Stomach (tissue), 9 donors: ENCODE results near the gene SMIM21. TPM values are rescaled to one million over a fixed set of nuclear protein-coding genes. Genes with fewer than 3 reads are reported as not detected.

ENCODE experiments used
- DNase-seq, 2 donors: peaks; one replicate each; pipeline versions ENCODE4 v3.0.0 to v3.0.0-alpha.2; 2013 to 2019
- H3K27ac ChIP-seq, 5 donors: fragments of 200-600 bp in 4 of 5; sonication (generic) in 4 of 5; one replicate each; pipeline ENCODE4 v1.5.1; 2013 to 2019; ENCODE audit warnings: mild to moderate bottlenecking in 1 of 5, moderate library complexity in 1 of 5
- H3K27me3 ChIP-seq, 3 donors: fragments of 200-600 bp; sonication (generic); one replicate each; pipeline ENCODE4 v1.5.1; 2017 to 2019; ENCODE audit warnings: mixed run types in 1 of 3
- H3K36me3 ChIP-seq, 4 donors: fragments of 200-600 bp; sonication (generic); 1 replicate in 3 of 4; 2 replicates in 1 of 4; pipeline ENCODE4 v1.5.1; 2016 to 2019
- H3K4me1 ChIP-seq, 4 donors: fragments of 200-600 bp; sonication (generic); one replicate each; pipeline ENCODE4 v1.5.1; 2016 to 2019
- H3K4me3 ChIP-seq, 4 donors: fragments of 200-600 bp; sonication (generic) in 3 of 4; one replicate each; pipeline ENCODE4 v1.5.1; 2016 to 2019; ENCODE audit warnings: mild to moderate bottlenecking in 1 of 4
- H3K9me3 ChIP-seq, 4 donors: fragments of 200-600 bp; sonication (generic); one replicate each; pipeline ENCODE4 v1.5.1; 2016 to 2019
- EP300 ChIP-seq: sonication (generic); formaldehyde crosslinking; IDR thresholded peaks from one replicate; pipeline ENCODE4 v1.6.1; 2017; ENCODE audit warnings: antibody characterized with exemption
- POLR2A ChIP-seq, 4 donors: fragments of 450-650 bp; IDR thresholded peaks; one replicate each; pipeline ENCODE4 v1.6.1; 2016; ENCODE audit warnings: antibody characterized with exemption in 4 of 4, control low read depth in 2 of 4, mild to moderate bottlenecking in 1 of 4, moderate library complexity in 1 of 4
- POLR2AphosphoS5 ChIP-seq, 3 donors: sonication (generic); formaldehyde crosslinking; IDR thresholded peaks; one replicate each; pipeline ENCODE4 v1.6.1; 2016; ENCODE audit warnings: antibody characterized with exemption in 3 of 3
- WGBS, 5 donors: extraction: QIAGEN DNeasy Blood & Tissue Kit in 3 of 5; methylation state at CpG; one replicate each; pipeline versions ENCODE4 v1.1.5 to v1.1.7; 2013 to 2018; 5-methylcytosine and 5-hydroxymethylcytosine counted together
- intact Hi-C: fragments of 100-400 bp; cut with DNase I; formaldehyde crosslinking; loops from one replicate; pipeline ENCODE4 v1.15.1; 2023; ENCODE audit warnings: low total_unique reads
- polyA plus RNA-seq, 3 donors: library from polyadenylated mRNA; stranded (reverse); fragments of 200-250 nt; gene quantifications; one replicate each; pipeline ENCODE4 v1.2.3, GENCODE V29; 2013
- total RNA-seq, 5 donors: library from RNA; depleted of rRNA; stranded (reverse); fragments of >200 nt; gene quantifications; one replicate each; pipeline versions ENCODE4 v1.1.0 to v1.2.3, GENCODE V29; 2014 to 2016
- TF ChIP-seq, protein P1 (sequence below), 7 experiments: fragments of 450-650 bp in 4 of 7; fragments of 200-600 bp in 3 of 7; sonication (generic) in 3 of 7; IDR thresholded peaks; one replicate each; pipeline ENCODE4 v1.5.1; 2016 to 2019; ENCODE audit warnings: antibody characterized with exemption in 7 of 7, control low read depth in 2 of 7, mild to moderate bottlenecking in 1 of 7
- donor health status: healthy with polysubstance abuse.
- donor health status: Bipolar disorder and iron deficiency.
- donor health status: healthy.

Gene SMIM21
- total and polyA plus RNA-seq, 8 donors: not detected

- Histone ChIP-seq H3K36me3 (no peaks in the 10 kb centered on the region), H3K27me3 (peaks cover 0 to 4% (median 0%) of the 10 kb centered on the region in 3 donors), H3K4me3 (no peak overlapping the region), H3K4me1 (no peaks in the 10 kb centered on the region), H3K27ac (no peak overlapping the region), H3K9me3 (no peaks in the 10 kb centered on the region)
- no peak for DNase-seq
- WGBS, 5 donors: 50 to 66% (median 61%) methylated on average over 3 of the region's 3 CpGs
- intact Hi-C loops: no loop called here
- TF ChIP-seq, protein P1, sequence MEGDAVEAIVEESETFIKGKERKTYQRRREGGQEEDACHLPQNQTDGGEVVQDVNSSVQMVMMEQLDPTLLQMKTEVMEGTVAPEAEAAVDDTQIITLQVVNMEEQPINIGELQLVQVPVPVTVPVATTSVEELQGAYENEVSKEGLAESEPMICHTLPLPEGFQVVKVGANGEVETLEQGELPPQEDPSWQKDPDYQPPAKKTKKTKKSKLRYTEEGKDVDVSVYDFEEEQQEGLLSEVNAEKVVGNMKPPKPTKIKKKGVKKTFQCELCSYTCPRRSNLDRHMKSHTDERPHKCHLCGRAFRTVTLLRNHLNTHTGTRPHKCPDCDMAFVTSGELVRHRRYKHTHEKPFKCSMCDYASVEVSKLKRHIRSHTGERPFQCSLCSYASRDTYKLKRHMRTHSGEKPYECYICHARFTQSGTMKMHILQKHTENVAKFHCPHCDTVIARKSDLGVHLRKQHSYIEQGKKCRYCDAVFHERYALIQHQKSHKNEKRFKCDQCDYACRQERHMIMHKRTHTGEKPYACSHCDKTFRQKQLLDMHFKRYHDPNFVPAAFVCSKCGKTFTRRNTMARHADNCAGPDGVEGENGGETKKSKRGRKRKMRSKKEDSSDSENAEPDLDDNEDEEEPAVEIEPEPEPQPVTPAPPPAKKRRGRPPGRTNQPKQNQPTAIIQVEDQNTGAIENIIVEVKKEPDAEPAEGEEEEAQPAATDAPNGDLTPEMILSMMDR (IDR thresholded peaks at IDR 0.05): no peak
- no peak for TF ChIP-seq POLR2A (IDR thresholded peaks at IDR 0.05)
- TF ChIP-seq POLR2AphosphoS5 (IDR thresholded peaks at IDR 0.05): no peak
- no peak for TF ChIP-seq EP300
These were observed 11.4 kb upstream of the SMIM21 start for GRCh38 chr18:75438891-75439290.

DNA sequence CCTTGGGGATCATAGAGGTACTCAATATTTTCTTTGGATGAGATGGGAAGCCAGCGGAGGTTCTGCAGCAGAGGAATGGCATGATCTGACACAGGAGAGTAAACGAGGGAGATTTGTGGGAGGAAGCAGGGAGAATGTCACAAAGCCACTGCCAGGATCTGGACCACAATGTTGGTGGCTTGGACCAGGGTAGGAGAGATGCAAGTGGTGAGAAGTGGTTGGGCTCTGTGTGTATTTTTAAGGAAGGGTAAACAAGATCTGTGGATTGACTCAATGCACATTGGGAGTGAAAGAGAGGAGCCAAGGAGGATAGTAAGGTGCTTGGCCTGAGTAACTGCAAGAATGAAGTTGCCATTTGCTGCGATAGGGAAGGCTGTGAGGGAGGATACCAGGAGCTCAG is 10.5 kb upstream of the SMIM21 start:
- Histone ChIP-seq H3K27ac (no peak overlapping the region), H3K9me3 (no peaks in the 10 kb centered on the region), H3K4me3 (no peak overlapping the region), H3K27me3 (peaks cover 0 to 9% (median 0%) of the 10 kb centered on the region in 3 donors), H3K4me1 (no peaks in the 10 kb centered on the region), H3K36me3 (no peaks in the 10 kb centered on the region)
- TF ChIP-seq EP300 (no peak), POLR2A (IDR thresholded peaks at IDR 0.05) (no peak), POLR2AphosphoS5 (IDR thresholded peaks at IDR 0.05) (no peak)
- TF ChIP-seq, protein P1 (IDR thresholded peaks at IDR 0.05): no peak
- WGBS, 5 donors: 73 to 90% (median 77%) methylated on average over 3 of the region's 3 CpGs
- intact Hi-C loops: no loop called here
- DNase-seq: no peak

- H3K36me3 ChIP-seq: no peaks in the 10 kb centered on the region
These were observed 5.6 kb upstream of the SMIM21 start for GRCh38 chr18:75433098-75433497.

GRCh38 chr18:75429975-75430374 is 2.5 kb upstream of the SMIM21 start:
- Histone ChIP-seq H3K27me3 (peaks cover 0 to 14% (median 0%) of the 10 kb centered on the region in 3 donors), H3K4me3 (no peak overlapping the region), H3K4me1 (no peaks in the 10 kb centered on the region), H3K9me3 (no peaks in the 10 kb centered on the region), H3K36me3 (no peaks in the 10 kb centered on the region), H3K27ac (no peak overlapping the region)
- TF ChIP-seq POLR2A (IDR thresholded peaks at IDR 0.05) (no peak), POLR2AphosphoS5 (IDR thresholded peaks at IDR 0.05) (no peak), EP300 (no peak)
- TF ChIP-seq, protein P1 (IDR thresholded peaks at IDR 0.05): no peak
- intact Hi-C loops: no loop called here
- WGBS, 5 donors: 89 to 93% (median 92%) methylated on average over 9 of the region's 9 CpGs
- DNase-seq: no peak

More at GRCh38 chr18:75433098-75433497, 5.6 kb upstream of the SMIM21 start:
- no peaks in the 10 kb centered on the region for H3K9me3 ChIP-seq
- WGBS, 5 donors: 71 to 78% (median 74%) methylated on average over 8 of the region's 8 CpGs
- TF ChIP-seq POLR2AphosphoS5 (IDR thresholded peaks at IDR 0.05): no peak
- TF ChIP-seq, protein P1 (IDR thresholded peaks at IDR 0.05): no peak
- TF ChIP-seq POLR2A (IDR thresholded peaks at IDR 0.05): no peak
- no peak for TF ChIP-seq EP300
- H3K27me3 ChIP-seq: peaks cover 0 to 14% (median 0%) of the 10 kb centered on the region in 3 donors
- no peak for DNase-seq
- no peak overlapping the region for H3K27ac ChIP-seq
- intact Hi-C loops: no loop called here
- H3K4me1 ChIP-seq: no peaks in the 10 kb centered on the region
- no peak overlapping the region for H3K4me3 ChIP-seq
